ENCODE data around the gene FBN1. TPM values are rescaled to one million over a fixed set of nuclear protein-coding genes. Genes with fewer than 3 reads are reported as not detected.

Gene FBN1
- total RNA-seq, 4 donors from 2014 or later, result 13.0 to 28.0 (median 20.9) TPM

DNA sequence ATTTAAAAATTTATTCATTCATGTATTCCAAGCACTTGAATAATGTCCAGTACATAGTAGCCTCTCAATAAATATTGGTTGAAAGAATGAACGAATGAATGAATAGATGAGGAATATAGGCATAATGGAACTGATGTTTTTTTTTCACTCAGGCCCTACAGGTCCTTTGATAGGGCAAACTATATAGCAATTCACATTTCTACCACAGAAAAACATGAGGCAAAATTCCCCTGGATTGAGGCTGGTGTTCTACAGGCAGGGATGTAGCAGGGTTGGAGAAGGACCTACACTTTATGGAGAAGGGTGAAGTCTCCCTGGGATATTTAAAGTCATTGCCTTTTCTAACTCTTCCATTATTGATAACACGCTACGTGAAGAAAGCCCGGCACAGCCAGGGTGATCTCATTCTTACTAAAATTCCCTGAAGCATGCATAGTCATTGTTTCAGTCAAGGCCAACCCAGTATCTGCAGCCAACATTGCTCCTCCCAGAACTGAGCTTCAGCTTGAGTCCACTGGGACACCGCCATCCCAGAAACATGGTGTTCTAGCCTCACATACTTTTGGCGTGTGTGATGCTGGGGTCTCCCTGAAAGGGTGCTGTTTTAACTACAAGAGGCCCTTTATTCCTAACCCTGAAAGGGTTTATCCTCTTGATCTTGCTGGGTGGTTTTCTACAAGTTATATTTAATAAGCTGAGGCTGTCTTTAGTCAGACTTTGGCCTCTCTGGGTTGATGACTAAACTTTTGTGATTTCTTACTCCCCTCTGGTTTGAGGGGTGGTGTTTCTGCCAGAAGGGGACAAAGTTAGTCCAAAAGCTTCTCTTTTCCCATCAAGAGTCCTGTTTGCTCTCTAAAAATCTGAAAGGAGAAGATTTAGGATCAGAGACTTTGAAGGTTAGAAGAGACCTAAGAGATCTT lies 25.9 kb upstream of the FBN1 start:
- DNase-seq, result peak; percentile 51 to 67
- in situ Hi-C loops (cut with MboI; ENCODE audit: low sequenced_read_pairs in 4 of 4), result no loop called here
- intact Hi-C loops (cut with DNase I; ENCODE audit: low total_unique reads), result no loop called here
- H3K4me3 ChIP-seq, result no peak overlapping the region
- H3K4me1 ChIP-seq, result no peaks in the 10 kb centered on the region
- no peaks in the 10 kb centered on the region for H3K27me3 ChIP-seq
- ATAC-seq, result peak; percentile 76
- H3K9me3 ChIP-seq, result no peaks in the 10 kb centered on the region
- H3K27ac ChIP-seq, result peak overlapping the region; percentile 39 to 60 (median 57)
- TF ChIP-seq POLR2A (IDR thresholded peaks at IDR 0.05), result no peak
- no peak for TF ChIP-seq CTCF (IDR thresholded peaks at IDR 0.05 in 4 of 5, conservative IDR thresholded peaks at IDR 0.05 in 1 of 5)
- H3K36me3 ChIP-seq, result no peaks in the 10 kb centered on the region

- DNase-seq (no peak), ATAC-seq (no peak)
- Histone ChIP-seq H3K36me3 (no peaks in the 10 kb centered on the region), H3K27ac (no peak overlapping the region), H3K9me3 (no peaks in the 10 kb centered on the region), H3K4me1 (no peaks in the 10 kb centered on the region), H3K27me3 (no peaks in the 10 kb centered on the region), H3K4me3 (no peak overlapping the region)
- in situ Hi-C loops (cut with MboI; ENCODE audit: low sequenced_read_pairs in 4 of 4), result no loop called here
- TF ChIP-seq POLR2A (IDR thresholded peaks at IDR 0.05), result no peak
- no peak for TF ChIP-seq CTCF (IDR thresholded peaks at IDR 0.05 in 4 of 5, conservative IDR thresholded peaks at IDR 0.05 in 1 of 5)
- intact Hi-C loops (cut with DNase I; ENCODE audit: low total_unique reads), result no loop called here
These were observed 22.2 kb upstream of the FBN1 start for GRCh38 chr15:48667701-48668100.

DNA sequence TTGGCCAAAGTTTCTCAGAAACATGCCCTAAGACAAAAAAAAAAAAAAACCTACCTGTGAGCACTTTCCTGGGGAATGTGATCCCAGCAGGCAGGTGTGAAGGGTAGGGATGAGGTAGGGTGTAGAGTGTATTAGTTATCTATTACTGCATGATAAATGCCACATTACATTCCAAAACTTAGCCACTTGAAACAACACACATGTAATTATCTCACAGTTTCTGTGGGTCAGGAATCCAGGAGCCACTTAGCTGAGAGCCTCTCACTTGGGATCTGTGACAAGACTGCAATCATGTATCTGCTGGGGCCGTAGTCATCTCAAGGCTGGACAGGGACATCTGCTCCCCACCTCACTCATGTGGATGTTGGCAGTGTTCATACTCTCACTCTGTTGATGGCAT lies 18.9 kb upstream of the FBN1 start:
- ATAC-seq, result no peak
- Histone ChIP-seq H3K36me3 (no peaks in the 10 kb centered on the region), H3K4me3 (no peak overlapping the region), H3K4me1 (no peaks in the 10 kb centered on the region), H3K27ac (no peak overlapping the region), H3K9me3 (no peaks in the 10 kb centered on the region), H3K27me3 (no peaks in the 10 kb centered on the region)
- intact Hi-C loops (cut with DNase I; ENCODE audit: low total_unique reads), result no loop called here
- in situ Hi-C loops (cut with MboI; ENCODE audit: low sequenced_read_pairs in 4 of 4), result no loop called here
- no peak for TF ChIP-seq POLR2A (IDR thresholded peaks at IDR 0.05)
- TF ChIP-seq CTCF (IDR thresholded peaks at IDR 0.05 in 4 of 5, conservative IDR thresholded peaks at IDR 0.05 in 1 of 5), result no peak
- no peak for DNase-seq

GRCh38 chr15:48657950-48658591 lies 12.6 kb upstream of the FBN1 start:
- DNase-seq (no peak), ATAC-seq (no peak)
- intact Hi-C loops (cut with DNase I; ENCODE audit: low total_unique reads), result no loop called here
- in situ Hi-C loops (cut with MboI; ENCODE audit: low sequenced_read_pairs in 4 of 4), result no loop called here
- Histone ChIP-seq H3K27ac (no peak overlapping the region), H3K9me3 (no peaks in the 10 kb centered on the region), H3K27me3 (no peaks in the 10 kb centered on the region), H3K4me1 (no peaks in the 10 kb centered on the region), H3K36me3 (no peaks in the 10 kb centered on the region), H3K4me3 (no peak overlapping the region)
- no peak for TF ChIP-seq CTCF (IDR thresholded peaks at IDR 0.05 in 4 of 5, conservative IDR thresholded peaks at IDR 0.05 in 1 of 5)
- TF ChIP-seq POLR2A (IDR thresholded peaks at IDR 0.05), result no peak

All from gastrocnemius medialis (tissue), 4 donors.